Activated T-cell treated with anti-CD3 and anti-CD28 coated beads, Interleukin-2, amount 50 U/mL, for 72 hours (primary cell): Measurements from ENCODE around the gene RASGEF1C. TPM values are rescaled to one million over a fixed set of nuclear protein-coding genes. Genes with fewer than 3 reads are reported as not detected.

Experiments used
- ATAC-seq, 2 donors: fragments of 150-1000 bp; cut with Tn5 transposase; replicated peaks in 1 of 2; 2 replicates each; pipeline ENCODE4 v1.10.0; 2021; ENCODE audit warnings: moderate library complexity in 2 of 2, mild to moderate bottlenecking in 1 of 2
- DNase-seq, 2 donors: peaks; one replicate each; pipeline ENCODE4 v3.0.0; 2021 to 2022; ENCODE audit warnings: mixed read lengths in 1 of 2
- H3K27ac Mint-ChIP-seq: one replicate; pipeline ENCODE4 v1.8.0; 2022; ENCODE audit warnings: mild to moderate bottlenecking, moderate library complexity, mixed read lengths
- H3K27me3 Mint-ChIP-seq: one replicate; pipeline ENCODE4 v1.8.0; 2022; ENCODE audit warnings: low read depth, mixed read lengths
- H3K36me3 Mint-ChIP-seq, 2 donors: one replicate each; pipeline ENCODE4 v1.8.0; 2022; ENCODE audit warnings: mixed read lengths in 2 of 2, mild to moderate bottlenecking in 1 of 2; ENCODE audit not compliant: insufficient read depth in 2 of 2
- H3K4me1 Mint-ChIP-seq: one replicate; pipeline ENCODE4 v1.8.0; 2022; ENCODE audit warnings: low read depth, mixed read lengths
- H3K4me3 Mint-ChIP-seq, 2 donors: one replicate each; pipeline ENCODE4 v1.8.0; 2022; ENCODE audit warnings: mild to moderate bottlenecking in 2 of 2, mixed read lengths in 2 of 2, moderate library complexity in 2 of 2
- H3K9me3 Mint-ChIP-seq, 2 donors: one replicate each; pipeline ENCODE4 v1.8.0; 2022; ENCODE audit warnings: mixed read lengths in 2 of 2
- total RNA-seq, 2 donors: library from RNA; stranded (reverse); gene quantifications; one replicate each; pipeline ENCODE4 v1.2.3, GENCODE V29; 2022

Gene RASGEF1C
- total RNA-seq, 2 donors from 2014 or later: not detected

DNA sequence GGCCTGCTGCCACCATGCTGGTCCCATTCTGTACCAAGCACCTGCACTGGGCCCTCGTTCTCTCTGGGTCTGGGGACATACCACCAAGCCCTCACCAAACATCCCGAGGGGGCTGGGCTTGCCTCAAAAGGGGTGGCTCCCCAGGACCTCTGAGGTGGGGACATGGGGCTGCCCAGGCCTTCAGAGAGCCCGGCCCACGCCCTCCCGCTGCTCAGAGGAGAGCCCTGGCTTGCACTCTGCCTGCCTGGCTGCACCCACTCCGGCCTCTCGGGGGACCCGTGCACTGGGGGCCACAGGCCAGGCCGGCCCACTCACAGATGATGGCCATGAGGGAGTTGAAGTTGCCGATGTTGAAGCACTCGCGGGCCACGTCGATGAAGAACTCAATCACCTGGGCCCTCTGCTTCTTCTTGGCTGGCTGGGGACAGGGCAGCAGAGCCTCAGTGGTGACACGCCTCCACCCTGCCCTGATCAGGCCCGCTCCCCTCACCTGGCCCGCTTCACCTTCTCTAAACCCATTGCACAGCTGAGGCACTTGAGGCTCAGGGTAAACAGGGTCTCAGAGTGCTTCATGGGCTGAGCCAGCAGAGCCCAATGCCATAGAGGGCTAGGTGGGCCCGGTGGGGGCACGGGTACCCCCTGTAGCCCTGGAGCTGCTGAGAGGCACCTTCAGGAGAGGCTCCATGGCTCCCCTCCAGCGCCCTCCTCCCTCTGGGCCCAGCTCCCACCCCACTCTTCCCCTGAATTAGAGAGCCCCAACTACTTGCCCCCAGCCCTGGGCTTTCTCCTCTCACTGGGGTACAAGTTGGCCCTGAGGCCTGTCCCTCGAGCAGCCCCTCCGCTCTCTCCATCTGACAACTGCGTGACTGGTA lies 89.7 kb downstream of the RASGEF1C start:
- DNase-seq: no peak
- Mint-ChIP-seq H3K27ac (no peak overlapping the region), H3K4me3 (no peak overlapping the region), H3K4me1 (no peaks in the 10 kb centered on the region), H3K36me3 (no peaks in the 10 kb centered on the region), H3K9me3 (no peaks in the 10 kb centered on the region), H3K27me3 (no peaks in the 10 kb centered on the region)
- ATAC-seq: no peak

DNA sequence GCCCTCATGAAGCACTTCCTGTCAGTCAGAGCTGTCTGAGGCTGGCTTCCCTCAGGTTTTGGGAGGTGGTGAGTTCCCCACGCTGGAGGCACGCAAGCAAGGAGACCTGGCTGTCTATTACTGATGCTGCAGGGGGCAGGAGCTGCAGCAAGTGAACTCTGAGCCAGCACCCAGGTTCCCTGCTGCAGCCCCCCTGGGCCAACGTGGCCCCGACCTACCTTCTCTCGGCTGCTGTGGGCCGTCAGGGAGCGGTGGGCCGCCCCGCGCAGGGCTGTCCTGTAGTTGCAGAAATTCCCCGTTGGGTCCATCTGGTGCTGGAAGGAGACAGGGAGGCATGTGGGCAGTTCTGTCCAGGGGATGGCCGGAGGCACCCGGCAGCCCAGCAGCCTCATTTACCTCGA lies 90.6 kb downstream of the RASGEF1C start:
- H3K27ac Mint-ChIP-seq: no peak overlapping the region
- H3K27me3 Mint-ChIP-seq: no peaks in the 10 kb centered on the region
- no peaks in the 10 kb centered on the region for H3K4me1 Mint-ChIP-seq
- ATAC-seq: no peak
- no peak overlapping the region for H3K4me3 Mint-ChIP-seq
- no peak for DNase-seq
- H3K9me3 Mint-ChIP-seq: no peaks in the 10 kb centered on the region
- no peaks in the 10 kb centered on the region for H3K36me3 Mint-ChIP-seq

DNA sequence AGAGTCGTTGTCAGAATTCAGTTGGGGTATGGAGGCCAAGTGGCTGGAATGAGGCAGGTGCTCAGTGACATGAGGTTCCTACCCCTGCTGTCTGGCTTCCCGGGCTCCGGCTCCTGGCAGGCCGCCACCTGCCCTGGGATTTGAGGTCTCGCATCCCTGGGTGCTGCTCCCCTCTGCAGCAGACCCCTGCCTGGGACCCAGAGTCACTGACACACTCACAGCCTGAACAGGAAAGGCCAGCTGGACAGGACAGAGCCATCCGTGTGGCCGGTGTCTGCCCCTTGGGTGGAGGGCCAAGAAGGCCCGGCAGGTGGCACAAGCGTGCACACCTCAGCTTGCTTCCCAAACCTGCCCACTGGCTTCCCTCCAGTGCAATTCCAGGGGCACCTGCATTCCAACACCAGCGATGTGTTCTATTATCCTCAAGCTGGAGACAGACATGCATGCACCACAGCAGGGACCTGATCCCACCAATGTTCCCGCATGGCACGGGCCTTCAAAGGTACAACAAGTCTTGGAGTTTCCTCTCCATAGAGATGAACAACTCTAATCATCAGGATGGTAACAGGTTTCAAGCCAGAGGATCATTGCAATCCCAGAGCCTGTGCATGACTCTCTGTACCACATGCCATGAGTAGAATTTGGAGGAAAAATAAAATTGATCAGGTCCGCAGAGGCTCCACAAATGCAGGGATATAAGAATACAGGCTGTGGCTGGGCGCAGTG lies 91.8 kb downstream of the RASGEF1C start:
- Mint-ChIP-seq H3K27me3 (no peaks in the 10 kb centered on the region), H3K4me1 (no peaks in the 10 kb centered on the region), H3K9me3 (no peaks in the 10 kb centered on the region), H3K4me3 (no peak overlapping the region), H3K27ac (no peak overlapping the region), H3K36me3 (no peaks in the 10 kb centered on the region)
- DNase-seq (no peak), ATAC-seq (no peak)

DNA sequence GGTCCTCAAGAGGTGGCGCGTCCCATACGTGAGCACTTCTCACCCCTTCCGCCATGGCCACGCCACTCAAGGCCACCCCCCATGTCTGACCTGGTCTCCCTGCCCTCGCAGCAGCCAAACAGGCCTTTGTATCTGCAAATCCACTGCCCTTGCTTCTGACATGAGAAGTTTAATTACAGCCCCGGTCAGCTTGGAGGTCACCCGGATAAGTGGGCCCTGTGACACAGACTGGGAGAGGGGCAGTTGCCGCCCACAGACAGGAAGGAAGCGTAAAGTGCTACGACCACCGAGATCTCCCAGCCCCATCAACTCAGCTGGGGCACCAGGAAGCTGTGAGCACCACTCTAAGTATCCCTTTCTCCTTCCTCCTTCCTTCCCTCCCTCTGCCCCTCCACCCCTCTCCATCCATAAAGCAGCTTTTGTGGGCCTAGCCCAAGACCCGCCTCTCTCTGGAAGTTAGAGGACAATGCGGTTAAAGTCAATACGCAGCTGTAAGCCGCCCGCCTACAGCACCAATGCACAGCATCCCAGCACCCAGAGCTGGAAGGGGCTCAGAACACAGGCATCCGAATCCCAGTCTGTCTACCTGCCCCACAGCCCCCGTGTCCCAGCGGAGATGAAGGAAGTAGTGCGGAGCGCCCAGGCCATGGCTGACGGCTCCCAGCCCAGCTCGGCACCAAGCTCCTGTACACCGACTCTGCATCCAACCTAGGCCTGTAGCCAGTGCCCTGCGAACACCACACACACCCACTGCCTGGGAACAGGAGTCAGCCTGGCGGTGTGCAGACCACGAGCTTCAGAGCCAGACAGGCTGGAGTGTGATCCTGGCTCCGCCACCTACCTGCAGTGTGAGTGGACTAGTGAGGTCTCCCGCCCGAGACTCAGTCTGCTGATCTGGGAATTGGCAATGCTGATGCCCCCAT lies 92.7 kb downstream of the RASGEF1C start:
- H3K36me3 Mint-ChIP-seq: no peaks in the 10 kb centered on the region
- ATAC-seq (no peak), DNase-seq (no peak)
- H3K27ac Mint-ChIP-seq: no peak overlapping the region
- H3K4me1 Mint-ChIP-seq: no peaks in the 10 kb centered on the region
- no peaks in the 10 kb centered on the region for H3K9me3 Mint-ChIP-seq
- no peak overlapping the region for H3K4me3 Mint-ChIP-seq
- H3K27me3 Mint-ChIP-seq: no peaks in the 10 kb centered on the region

DNA sequence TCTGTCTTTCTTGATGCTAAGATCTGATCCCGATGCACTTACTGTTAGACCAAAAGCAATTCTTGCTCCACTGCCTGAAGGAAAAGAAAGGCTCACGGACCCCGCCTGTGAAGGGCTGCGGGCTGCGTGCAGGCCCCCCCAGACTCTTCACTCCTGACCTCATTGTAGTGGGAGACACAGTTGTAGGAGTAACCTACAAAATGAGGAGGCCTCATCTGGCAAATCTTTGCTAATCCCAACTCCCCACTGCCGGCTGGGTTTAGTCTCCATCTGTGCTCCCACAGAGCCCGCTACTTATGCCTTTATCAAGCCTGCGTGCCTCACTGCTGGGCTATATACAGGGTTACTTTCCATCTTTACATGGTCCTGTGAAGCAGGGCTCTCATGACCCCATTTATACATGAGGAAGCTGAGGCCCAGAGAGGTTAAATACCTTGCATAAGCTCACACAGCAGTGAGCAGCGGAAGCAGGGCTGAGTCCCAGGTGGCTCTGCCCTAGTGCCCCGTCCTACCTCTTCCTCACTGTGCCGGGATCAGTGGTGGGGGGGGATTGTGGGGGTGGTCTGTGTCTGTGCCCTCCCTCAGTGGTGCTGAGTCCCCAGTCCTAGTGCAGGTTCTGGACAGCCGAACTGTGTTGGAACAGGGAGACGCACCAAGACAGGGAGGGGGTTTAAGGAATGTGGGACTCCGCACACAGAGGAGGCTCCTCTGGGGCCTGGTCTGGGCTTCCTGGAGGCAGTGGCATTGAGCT lies 93.5 kb downstream of the RASGEF1C start:
- H3K4me3 Mint-ChIP-seq: no peak overlapping the region
- ATAC-seq (no peak), DNase-seq (no peak)
- no peaks in the 10 kb centered on the region for H3K9me3 Mint-ChIP-seq
- no peaks in the 10 kb centered on the region for H3K36me3 Mint-ChIP-seq
- no peaks in the 10 kb centered on the region for H3K27me3 Mint-ChIP-seq
- H3K27ac Mint-ChIP-seq: no peak overlapping the region
- no peaks in the 10 kb centered on the region for H3K4me1 Mint-ChIP-seq

DNA sequence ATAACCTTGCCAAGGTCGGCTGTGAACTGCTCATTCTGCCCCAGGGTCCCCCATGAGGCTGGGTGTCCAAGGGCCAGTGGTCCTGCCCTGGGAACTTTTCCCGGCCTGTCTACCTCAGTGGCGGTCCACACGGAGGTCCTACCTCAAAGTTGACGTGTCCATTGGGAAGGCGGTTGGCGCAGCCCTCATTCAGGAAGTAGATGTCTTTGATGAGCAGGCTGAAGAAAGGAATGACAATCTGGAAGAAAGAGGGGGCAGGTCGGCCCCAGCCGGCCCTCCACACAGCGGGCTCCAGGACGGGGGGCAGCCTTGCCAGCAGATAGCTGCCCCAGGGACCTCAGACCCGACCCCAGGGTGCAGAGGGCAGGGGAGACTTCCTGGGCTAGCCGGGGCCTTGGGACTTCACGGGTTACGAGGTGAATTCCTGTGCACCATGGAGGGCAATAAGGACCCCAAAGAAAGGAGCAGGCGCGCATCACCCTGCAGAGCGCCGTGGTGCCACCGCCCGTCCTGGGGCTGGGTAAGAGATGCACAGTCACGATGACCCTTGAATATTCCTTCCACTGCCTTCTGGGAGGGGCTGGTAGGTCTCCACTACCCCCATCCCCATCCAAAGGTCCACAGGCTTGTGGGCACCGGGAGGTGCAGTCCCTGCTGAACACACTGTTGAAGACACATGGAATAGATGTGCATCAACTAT lies 94.6 kb downstream of the RASGEF1C start:
- DNase-seq (no peak), ATAC-seq (no peak)
- Mint-ChIP-seq H3K27me3 (no peaks in the 10 kb centered on the region), H3K27ac (no peak overlapping the region), H3K4me3 (no peak overlapping the region), H3K9me3 (no peaks in the 10 kb centered on the region), H3K4me1 (no peaks in the 10 kb centered on the region), H3K36me3 (no peaks in the 10 kb centered on the region)

DNA sequence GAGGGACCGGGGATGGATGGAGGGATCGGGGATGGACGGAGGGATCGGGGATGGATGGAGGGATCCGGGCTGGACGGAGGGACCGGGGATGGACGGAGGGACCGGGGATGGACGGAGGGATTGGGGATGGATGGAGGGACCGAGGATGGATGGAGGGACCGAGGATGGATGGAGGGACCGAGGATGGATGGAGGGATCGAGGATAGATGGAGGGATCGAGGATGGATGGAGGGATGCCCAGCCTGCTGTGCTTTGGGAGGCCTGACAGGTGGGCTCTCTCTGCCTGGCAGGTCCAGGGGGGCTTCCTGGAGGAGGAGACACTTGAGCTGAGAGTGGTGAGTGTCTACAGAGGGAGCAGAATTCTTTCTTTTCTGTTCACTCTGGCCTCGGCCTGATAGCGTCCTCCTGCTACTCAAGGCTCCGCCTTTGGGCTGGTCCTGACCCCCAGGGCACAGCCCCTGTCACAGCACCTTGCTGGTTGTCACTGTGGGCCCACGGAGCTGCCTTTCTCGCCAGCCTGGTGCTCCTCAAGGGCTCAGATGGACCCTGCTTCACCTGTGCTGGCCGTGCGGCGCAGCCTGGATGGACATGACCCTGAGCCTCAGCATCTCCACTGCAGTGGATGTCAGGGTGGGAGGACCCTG lies 95.2 kb downstream of the RASGEF1C start:
- no peaks in the 10 kb centered on the region for H3K9me3 Mint-ChIP-seq
- H3K4me1 Mint-ChIP-seq: no peaks in the 10 kb centered on the region
- no peak overlapping the region for H3K27ac Mint-ChIP-seq
- H3K4me3 Mint-ChIP-seq: no peak overlapping the region
- DNase-seq (no peak), ATAC-seq (no peak)
- peaks cover under 1% of the 10 kb centered on the region for H3K27me3 Mint-ChIP-seq
- H3K36me3 Mint-ChIP-seq: no peaks in the 10 kb centered on the region

DNA sequence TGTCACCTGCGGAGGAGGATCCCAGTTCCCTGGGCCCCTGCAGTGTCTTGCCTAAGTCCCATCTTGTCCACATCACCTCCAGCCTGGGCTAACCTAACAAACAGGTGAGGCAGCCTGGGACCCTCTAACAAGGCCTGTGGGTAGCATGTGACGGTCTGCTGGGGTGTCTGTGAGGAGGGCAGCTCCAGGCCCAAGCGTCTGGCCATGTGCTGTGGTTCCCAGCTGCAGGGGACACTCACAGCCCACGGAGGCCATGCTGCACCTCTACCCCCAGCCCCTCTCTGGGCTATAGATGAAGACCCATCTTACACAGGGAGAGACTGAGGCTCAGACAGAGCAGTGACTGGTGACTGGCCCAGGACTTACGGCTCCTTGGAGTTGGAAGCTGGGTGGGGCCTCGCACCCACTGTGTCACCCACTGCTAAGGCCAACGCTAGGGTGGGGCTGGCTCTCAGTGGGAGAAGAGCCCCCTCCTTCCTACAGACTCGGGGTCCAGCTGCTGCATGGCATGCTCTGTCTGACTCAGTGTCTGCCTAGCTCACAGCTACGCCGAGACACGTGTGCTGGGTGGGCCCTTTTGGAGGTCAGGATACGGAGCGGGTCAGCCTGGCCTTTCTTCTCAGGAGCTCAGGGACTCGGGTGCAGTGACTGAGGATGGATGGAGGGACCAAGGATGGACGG lies 96.7 kb downstream of the RASGEF1C start:
- H3K36me3 Mint-ChIP-seq: peaks cover 4 to 8% of the 10 kb centered on the region in 2 donors
- no peak overlapping the region for H3K4me3 Mint-ChIP-seq
- ATAC-seq (no peak), DNase-seq (no peak)
- no peak overlapping the region for H3K27ac Mint-ChIP-seq
- H3K4me1 Mint-ChIP-seq: no peaks in the 10 kb centered on the region
- peaks cover 7% of the 10 kb centered on the region for H3K27me3 Mint-ChIP-seq
- peaks cover 0 to 6% of the 10 kb centered on the region in 2 donors for H3K9me3 Mint-ChIP-seq

DNA sequence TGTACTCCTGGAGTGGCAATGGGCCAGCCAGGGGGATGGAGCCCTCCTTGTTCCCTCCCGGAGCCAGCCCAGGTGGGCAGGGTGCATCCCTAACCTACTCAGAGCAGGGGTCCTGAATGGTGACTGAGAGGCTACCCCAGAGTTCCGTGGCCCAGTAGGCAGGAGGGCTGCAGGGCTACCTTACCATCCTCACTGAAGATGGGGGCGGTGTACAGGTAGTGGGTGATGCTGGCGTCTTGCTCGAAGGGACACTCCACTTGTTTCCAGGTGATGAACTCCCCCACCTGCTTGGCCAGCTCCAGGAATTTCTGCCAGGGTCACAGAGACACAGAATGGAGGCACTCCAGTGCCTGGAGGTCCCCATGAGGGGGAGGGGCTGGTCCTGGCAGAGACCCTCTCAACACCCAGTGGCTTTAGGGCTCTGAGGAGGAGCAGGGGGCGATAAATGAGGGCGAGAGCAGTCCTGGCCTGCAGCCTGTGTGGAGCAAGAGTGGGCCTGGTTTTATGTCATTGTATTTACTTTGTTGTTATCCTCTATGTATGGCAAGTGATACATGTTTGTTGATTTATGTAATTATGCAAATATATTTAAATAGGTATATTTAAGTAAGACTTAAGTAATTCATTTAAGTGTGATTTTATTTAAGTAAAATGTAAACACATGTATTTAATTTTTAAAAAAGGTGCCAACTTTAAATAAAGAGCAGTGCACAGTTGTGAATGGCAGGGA lies 97.6 kb downstream of the RASGEF1C start:
- peaks cover 7% of the 10 kb centered on the region for H3K27me3 Mint-ChIP-seq
- no peak for ATAC-seq
- H3K27ac Mint-ChIP-seq: no peak overlapping the region
- peaks cover 10 to 16% of the 10 kb centered on the region in 2 donors for H3K36me3 Mint-ChIP-seq
- no peak overlapping the region for H3K4me3 Mint-ChIP-seq
- no peak for DNase-seq
- H3K9me3 Mint-ChIP-seq: peaks cover 4 to 14% of the 10 kb centered on the region in 2 donors
- H3K4me1 Mint-ChIP-seq: no peaks in the 10 kb centered on the region

DNA sequence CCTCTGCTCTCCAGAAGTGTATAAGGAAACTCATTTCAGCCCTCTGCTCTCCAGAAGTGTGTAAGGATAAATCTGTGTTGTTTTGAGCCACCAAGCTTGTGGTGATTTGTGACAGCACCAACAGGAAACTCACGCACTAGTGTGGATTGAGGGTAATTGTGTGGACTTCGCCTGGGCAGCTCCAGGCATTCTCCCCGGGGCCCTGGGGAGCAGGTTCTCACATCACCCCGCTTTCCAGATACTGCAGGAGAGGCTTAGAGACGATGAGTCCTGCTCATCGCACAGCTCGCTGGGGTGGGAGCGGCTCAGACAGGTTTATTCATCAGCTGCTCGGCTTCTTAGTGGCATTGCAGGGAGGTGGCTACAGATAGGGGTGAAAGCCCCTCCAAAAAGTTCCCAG lies 99.1 kb downstream of the RASGEF1C start:
- H3K36me3 Mint-ChIP-seq: peaks cover 10 to 16% of the 10 kb centered on the region in 2 donors

DNA sequence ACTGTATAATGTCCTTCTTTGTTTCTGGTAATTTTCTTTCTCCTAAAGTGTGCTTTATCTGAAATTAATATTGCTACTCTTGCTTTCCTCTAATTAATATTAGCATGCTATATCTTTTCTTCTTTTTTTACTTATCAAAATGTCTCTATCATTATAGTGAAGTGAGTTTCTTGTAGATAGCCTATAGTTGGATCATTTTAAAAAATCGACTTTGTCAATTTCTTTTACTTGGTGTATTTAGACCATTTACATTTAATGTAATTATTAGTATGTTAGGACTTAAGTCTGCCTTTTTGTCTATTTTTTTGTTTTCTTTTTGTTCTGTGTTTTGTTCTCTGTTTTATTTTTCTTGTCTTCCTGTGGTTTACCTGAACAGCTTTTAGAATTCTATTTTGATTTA lies 102.0 kb downstream of the RASGEF1C start:
- no peak for ATAC-seq
- Mint-ChIP-seq H3K4me1 (no peaks in the 10 kb centered on the region), H3K36me3 (peaks cover 10 to 16% of the 10 kb centered on the region in 2 donors), H3K27me3 (peaks cover 12% of the 10 kb centered on the region), H3K9me3 (peaks cover 6 to 14% of the 10 kb centered on the region in 2 donors), H3K27ac (no peak overlapping the region), H3K4me3 (no peak overlapping the region)
- no peak for DNase-seq

More for the DNA sequence above, 99.1 kb downstream of the RASGEF1C start:
- Mint-ChIP-seq H3K9me3 (peaks cover 6 to 14% of the 10 kb centered on the region in 2 donors), H3K27me3 (peaks cover 7% of the 10 kb centered on the region), H3K27ac (no peak overlapping the region), H3K4me3 (no peak overlapping the region), H3K4me1 (no peaks in the 10 kb centered on the region)
- ATAC-seq (no peak), DNase-seq (no peak)
